ENCODE results near the gene BRDT. TPM values are rescaled to one million over a fixed set of nuclear protein-coding genes. Genes with fewer than 3 reads are reported as not detected.

Gene BRDT
- total and polyA plus RNA-seq, 3 donors from 2014 or later = 70.8 to 141 (median 97.4) TPM

- no peak for DNase-seq
- H3K27me3 ChIP-seq = no peaks in the 10 kb centered on the region
- TF ChIP-seq, protein P1, sequence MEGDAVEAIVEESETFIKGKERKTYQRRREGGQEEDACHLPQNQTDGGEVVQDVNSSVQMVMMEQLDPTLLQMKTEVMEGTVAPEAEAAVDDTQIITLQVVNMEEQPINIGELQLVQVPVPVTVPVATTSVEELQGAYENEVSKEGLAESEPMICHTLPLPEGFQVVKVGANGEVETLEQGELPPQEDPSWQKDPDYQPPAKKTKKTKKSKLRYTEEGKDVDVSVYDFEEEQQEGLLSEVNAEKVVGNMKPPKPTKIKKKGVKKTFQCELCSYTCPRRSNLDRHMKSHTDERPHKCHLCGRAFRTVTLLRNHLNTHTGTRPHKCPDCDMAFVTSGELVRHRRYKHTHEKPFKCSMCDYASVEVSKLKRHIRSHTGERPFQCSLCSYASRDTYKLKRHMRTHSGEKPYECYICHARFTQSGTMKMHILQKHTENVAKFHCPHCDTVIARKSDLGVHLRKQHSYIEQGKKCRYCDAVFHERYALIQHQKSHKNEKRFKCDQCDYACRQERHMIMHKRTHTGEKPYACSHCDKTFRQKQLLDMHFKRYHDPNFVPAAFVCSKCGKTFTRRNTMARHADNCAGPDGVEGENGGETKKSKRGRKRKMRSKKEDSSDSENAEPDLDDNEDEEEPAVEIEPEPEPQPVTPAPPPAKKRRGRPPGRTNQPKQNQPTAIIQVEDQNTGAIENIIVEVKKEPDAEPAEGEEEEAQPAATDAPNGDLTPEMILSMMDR (IDR thresholded peaks at IDR 0.05) = no peak
- no peak for TF ChIP-seq POLR2A (IDR thresholded peaks at IDR 0.05)
- 72 to 73% methylated on average over 4 of the region's 4 CpGs for WGBS, 2 donors
- H3K9me3 ChIP-seq = no peaks in the 10 kb centered on the region
- no peak overlapping the region for H3K4me3 ChIP-seq
- H3K27ac ChIP-seq = no peak overlapping the region
- intact Hi-C loops (cut with DNase I; ENCODE audit: low total_unique reads) = loop anchor here (10.0 kb wide), 1 partner anchor 411 kb away; no protein-coding TSS in a partner anchor
- H3K36me3 ChIP-seq (ENCODE audit: low read depth, missing control alignments) = no peaks in the 10 kb centered on the region
- H3K4me1 ChIP-seq = no peaks in the 10 kb centered on the region
Observed at GRCh38 chr1:91925644-91926435, 23.4 kb upstream of the BRDT start.

DNA sequence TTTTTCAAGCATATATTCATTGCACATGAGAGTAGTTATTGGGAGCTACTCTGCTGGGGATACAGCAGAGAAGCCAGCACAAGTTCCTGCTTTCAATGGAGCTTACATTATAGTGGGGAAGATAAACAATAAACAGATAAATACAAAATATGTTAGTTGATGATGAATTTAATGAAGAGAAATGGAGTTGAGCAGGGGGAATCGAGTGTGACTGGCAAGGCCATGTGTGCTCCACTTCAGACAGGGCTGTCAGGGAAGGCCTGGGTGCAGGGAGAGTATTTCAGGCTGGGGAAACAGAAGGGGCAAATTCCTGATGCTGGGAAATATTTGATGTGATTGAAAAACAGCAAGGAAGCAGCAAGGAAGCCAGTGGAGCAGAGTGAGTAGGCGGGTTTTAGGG, 21.2 kb upstream of the BRDT start:
- no peak overlapping the region for H3K27ac ChIP-seq
- intact Hi-C loops (cut with DNase I; ENCODE audit: low total_unique reads) = loop anchor here (10.0 kb wide), 1 partner anchor 413 kb away; no protein-coding TSS in a partner anchor
- H3K9me3 ChIP-seq = no peaks in the 10 kb centered on the region
- TF ChIP-seq, protein P1 (IDR thresholded peaks at IDR 0.05) = no peak
- TF ChIP-seq POLR2A (IDR thresholded peaks at IDR 0.05) = no peak
- DNase-seq = no peak
- no peaks in the 10 kb centered on the region for H3K36me3 ChIP-seq (ENCODE audit: low read depth, missing control alignments)
- no peaks in the 10 kb centered on the region for H3K27me3 ChIP-seq
- WGBS, 2 donors = 64 to 92% methylated on average over 2 of the region's 2 CpGs
- H3K4me1 ChIP-seq = no peaks in the 10 kb centered on the region
- no peak overlapping the region for H3K4me3 ChIP-seq

DNA sequence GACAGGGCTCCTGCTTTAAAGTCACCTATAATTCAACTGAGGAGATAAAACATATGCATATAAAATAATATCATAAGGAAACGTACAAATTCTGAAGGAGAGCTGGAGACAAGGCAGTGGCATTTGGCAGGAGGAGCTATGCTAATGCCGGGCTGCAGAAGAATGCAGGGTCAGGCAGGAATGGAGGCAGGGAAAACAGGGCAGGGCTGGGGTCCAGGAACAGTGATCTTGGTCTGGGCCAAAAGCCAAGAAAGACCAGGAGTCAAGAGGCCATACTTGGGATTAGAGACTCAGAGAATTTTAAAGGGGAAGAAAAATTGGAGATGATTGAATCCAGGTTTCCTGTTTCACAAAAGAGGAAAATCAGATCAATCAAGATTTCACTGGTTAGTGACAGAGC, 20.0 kb upstream of the BRDT start:
- DNase-seq = no peak
- no peak for TF ChIP-seq POLR2A (IDR thresholded peaks at IDR 0.05)
- TF ChIP-seq, protein P1 (IDR thresholded peaks at IDR 0.05) = no peak
- Histone ChIP-seq H3K27me3 (no peaks in the 10 kb centered on the region), H3K27ac (no peak overlapping the region), H3K9me3 (no peaks in the 10 kb centered on the region), H3K36me3 (ENCODE audit: low read depth, missing control alignments) (no peaks in the 10 kb centered on the region), H3K4me3 (no peak overlapping the region), H3K4me1 (no peaks in the 10 kb centered on the region)
- 25 to 29% methylated on average over 2 of the region's 2 CpGs for WGBS, 2 donors
- intact Hi-C loops (cut with DNase I; ENCODE audit: low total_unique reads) = loop anchor here (10.0 kb wide), 1 partner anchor 414 kb away; no protein-coding TSS in a partner anchor

GRCh38 chr1:91937613-91938012, 11.6 kb upstream of the BRDT start:
- DNase-seq = no peak
- TF ChIP-seq, protein P1 (IDR thresholded peaks at IDR 0.05) = no peak
- no peak for TF ChIP-seq POLR2A (IDR thresholded peaks at IDR 0.05)
- no peak overlapping the region for H3K27ac ChIP-seq
- no peaks in the 10 kb centered on the region for H3K4me1 ChIP-seq
- intact Hi-C loops (cut with DNase I; ENCODE audit: low total_unique reads) = no loop called here
- H3K36me3 ChIP-seq (ENCODE audit: low read depth, missing control alignments) = no peaks in the 10 kb centered on the region
- no peak overlapping the region for H3K4me3 ChIP-seq
- H3K27me3 ChIP-seq = no peaks in the 10 kb centered on the region
- H3K9me3 ChIP-seq = no peaks in the 10 kb centered on the region
- WGBS, 2 donors = 91 to 93% methylated on average over 10 of the region's 10 CpGs

GRCh38 chr1:91940496-91940895, 8.7 kb upstream of the BRDT start:
- no peak for TF ChIP-seq POLR2A (IDR thresholded peaks at IDR 0.05)
- Histone ChIP-seq H3K27ac (no peak overlapping the region), H3K4me3 (no peak overlapping the region), H3K9me3 (no peaks in the 10 kb centered on the region), H3K27me3 (no peaks in the 10 kb centered on the region), H3K4me1 (no peaks in the 10 kb centered on the region), H3K36me3 (ENCODE audit: low read depth, missing control alignments) (no peaks in the 10 kb centered on the region)
- no peak for DNase-seq
- WGBS, 2 donors = 74 to 87% methylated on average over 3 of the region's 3 CpGs
- intact Hi-C loops (cut with DNase I; ENCODE audit: low total_unique reads) = no loop called here

All from testis (tissue), 3 donors.